Endothelial cell of umbilical vein (primary cell): ENCODE data around the gene SLC2A8.
A peak's percentile ranks its signal among the peaks of the same experiment; 100 is the strongest.

Experiments used
- EZH2 ChIP-seq: IDR thresholded peaks from 2 replicates; pipeline ENCODE4 v1.6.1; 2012; ENCODE audit warnings: borderline replicate concordance, low read depth, mild to moderate bottlenecking, moderate library complexity, low read length, inconsistent platforms; ENCODE audit not compliant: severe bottlenecking
- POLR2A ChIP-seq: IDR thresholded peaks from 2 replicates; pipeline ENCODE4 v1.6.1; 2012; ENCODE audit warnings: low read depth, mild to moderate bottlenecking, control low read depth, low read length
- POLR2AphosphoS5 ChIP-seq: IDR thresholded peaks from 2 replicates; pipeline ENCODE4 v1.6.1; 2012; ENCODE audit warnings: low read depth, mild to moderate bottlenecking, control low read depth, low read length, moderate library complexity; ENCODE audit not compliant: insufficient read depth
- TF ChIP-seq, protein P1 (sequence below), 2 donors: IDR thresholded peaks; 1 replicate in 1 of 2; 2 replicates in 1 of 2; pipeline ENCODE4 v1.5.1; 2011; ENCODE audit warnings: low read length in 2 of 2, mild to moderate bottlenecking in 2 of 2, moderate library complexity in 2 of 2, control low read depth in 1 of 2, inconsistent platforms in 1 of 2, low read depth in 1 of 2; ENCODE audit not compliant: insufficient read depth in 1 of 2; ENCODE audit errors: extremely low read depth in 1 of 2
- TF ChIP-seq, protein P2 (sequence below): IDR thresholded peaks from 2 replicates; pipeline ENCODE4 v1.6.1; 2011; ENCODE audit not compliant: insufficient read depth, insufficient read length

DNA sequence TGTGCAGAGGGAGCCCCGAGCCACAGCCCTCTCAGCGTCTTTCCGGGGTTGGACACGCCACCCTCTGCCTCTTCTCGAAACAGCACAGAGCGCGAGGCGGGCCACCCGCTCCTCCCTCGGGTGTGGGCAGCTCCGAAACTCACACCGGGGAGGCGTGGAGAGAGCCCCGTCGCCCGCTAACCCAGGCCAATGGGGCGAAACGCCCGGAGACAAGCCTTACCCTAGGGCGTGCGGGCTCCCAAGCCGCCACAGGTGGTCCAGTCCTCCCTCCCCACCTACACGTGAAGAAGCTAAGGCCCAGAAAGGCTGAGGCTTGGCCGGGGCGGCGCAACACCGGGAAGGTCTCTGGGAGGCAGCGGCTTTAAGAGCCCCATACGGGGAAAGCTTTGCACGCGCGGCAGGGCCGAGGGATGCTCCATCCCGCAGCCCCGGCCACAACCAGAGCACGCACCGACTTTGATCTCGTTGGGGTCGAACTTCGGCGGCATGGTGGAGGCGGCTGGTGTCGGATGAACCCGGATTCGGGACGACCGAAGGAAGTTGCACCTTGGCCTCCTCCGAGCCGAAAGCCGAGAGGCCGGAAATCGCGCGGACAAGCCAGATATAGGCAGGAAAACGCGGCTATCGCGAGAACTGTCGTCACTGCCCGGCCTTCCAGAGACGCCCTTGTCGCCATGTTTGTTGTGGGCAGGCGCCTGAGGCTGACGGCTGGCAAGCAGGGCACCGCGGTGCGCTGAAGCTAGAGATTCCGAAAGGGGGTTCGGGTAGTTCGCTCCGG is 54.0 kb downstream of the SLC2A8 start, which contains the start of the genes LRSAM1 and RPL12:
- TF ChIP-seq POLR2A, result peak; percentile 99
- TF ChIP-seq POLR2AphosphoS5, result peak; percentile 100
- TF ChIP-seq, protein P1, sequence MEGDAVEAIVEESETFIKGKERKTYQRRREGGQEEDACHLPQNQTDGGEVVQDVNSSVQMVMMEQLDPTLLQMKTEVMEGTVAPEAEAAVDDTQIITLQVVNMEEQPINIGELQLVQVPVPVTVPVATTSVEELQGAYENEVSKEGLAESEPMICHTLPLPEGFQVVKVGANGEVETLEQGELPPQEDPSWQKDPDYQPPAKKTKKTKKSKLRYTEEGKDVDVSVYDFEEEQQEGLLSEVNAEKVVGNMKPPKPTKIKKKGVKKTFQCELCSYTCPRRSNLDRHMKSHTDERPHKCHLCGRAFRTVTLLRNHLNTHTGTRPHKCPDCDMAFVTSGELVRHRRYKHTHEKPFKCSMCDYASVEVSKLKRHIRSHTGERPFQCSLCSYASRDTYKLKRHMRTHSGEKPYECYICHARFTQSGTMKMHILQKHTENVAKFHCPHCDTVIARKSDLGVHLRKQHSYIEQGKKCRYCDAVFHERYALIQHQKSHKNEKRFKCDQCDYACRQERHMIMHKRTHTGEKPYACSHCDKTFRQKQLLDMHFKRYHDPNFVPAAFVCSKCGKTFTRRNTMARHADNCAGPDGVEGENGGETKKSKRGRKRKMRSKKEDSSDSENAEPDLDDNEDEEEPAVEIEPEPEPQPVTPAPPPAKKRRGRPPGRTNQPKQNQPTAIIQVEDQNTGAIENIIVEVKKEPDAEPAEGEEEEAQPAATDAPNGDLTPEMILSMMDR (IDR thresholded peaks at IDR 0.05; ENCODE audit: extremely low read depth in 1 of 2, insufficient read depth in 1 of 2, low read depth in 1 of 2, low read length in 2 of 2), result no peak
- TF ChIP-seq EZH2, result no peak
- TF ChIP-seq, protein P2, sequence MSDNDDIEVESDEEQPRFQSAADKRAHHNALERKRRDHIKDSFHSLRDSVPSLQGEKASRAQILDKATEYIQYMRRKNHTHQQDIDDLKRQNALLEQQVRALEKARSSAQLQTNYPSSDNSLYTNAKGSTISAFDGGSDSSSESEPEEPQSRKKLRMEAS, result peak; percentile 28
